HUDEP-2 (cell line): Measurements from ENCODE around the gene EFHD1.
A peak's percentile ranks its signal among the peaks of the same experiment; 100 is the strongest.
"Not testable (repeated sequence)": the region's sequence is repeated elsewhere in the genome, so short reads cannot be mapped to it uniquely, and the experiment has no call there.

ENCODE experiments used
- DNase-seq, 76 experiments: peaks; one replicate each; lab custom pipeline; 2025; ENCODE audit not compliant: unreplicated experiment in 76 of 76; lab: John Stamatoyannopoulos, UW

Gene EFHD1

GRCh38 chr2:232613538-232614134 is 19.8 kb upstream of the EFHD1 start:
- no peak for DNase-seq

GRCh38 chr2:232615339-232615738 is 18.1 kb upstream of the EFHD1 start:
- no peak for DNase-seq

- DNase-seq, result no peak
These were observed 12.2 kb upstream of the EFHD1 start for GRCh38 chr2:232621186-232621585.

- DNase-seq, result no peak
These were observed 10.8 kb upstream of the EFHD1 start for GRCh38 chr2:232622563-232622962.

GRCh38 chr2:232623768-232624765 is 9.3 kb upstream of the EFHD1 start:
- no peak for DNase-seq

- no peak for DNase-seq
These were observed 6.8 kb upstream of the EFHD1 start for GRCh38 chr2:232626584-232626983.

GRCh38 chr2:232628466-232629128 is 4.8 kb upstream of the EFHD1 start:
- DNase-seq, result no peak

GRCh38 chr2:232629129-232629475 is 4.3 kb upstream of the EFHD1 start:
- no peak for DNase-seq

GRCh38 chr2:232632229-232632903 is 1.0 kb upstream of the EFHD1 start:
- no peak for DNase-seq

GRCh38 chr2:232632904-232633412 is 446 bp upstream of the EFHD1 start:
- DNase-seq, result peak in 1 of 76 experiments; percentile 34

- peak in 1 of 76 experiments; percentile 3 for DNase-seq
These were observed 1.1 kb downstream of the EFHD1 start for GRCh38 chr2:232634206-232635150.

GRCh38 chr2:232635376-232635775 is 2.0 kb downstream of the EFHD1 start:
- not testable (repeated sequence) for DNase-seq

- no peak for DNase-seq
These were observed 2.4 kb downstream of the EFHD1 start for GRCh38 chr2:232635820-232636219.

GRCh38 chr2:232636788-232637420 is 3.5 kb downstream of the EFHD1 start:
- no peak for DNase-seq

- DNase-seq, result no peak
These were observed 4.6 kb downstream of the EFHD1 start for GRCh38 chr2:232637866-232638583.

- no peak for DNase-seq
These were observed 7.9 kb downstream of the EFHD1 start for GRCh38 chr2:232641153-232641848.

GRCh38 chr2:232643147-232643425 is 9.7 kb downstream of the EFHD1 start:
- no peak for DNase-seq

GRCh38 chr2:232643813-232644347 is 10.5 kb downstream of the EFHD1 start:
- DNase-seq, result no peak
